IPS-15b (cell line): Measurements from ENCODE around the gene APCDD1L.

Source experiments
- H3K27me3 ChIP-seq: one replicate; pipeline ENCODE4 v1.6.1; 2013; ENCODE audit warnings: low read length; ENCODE audit not compliant: control insufficient read depth, insufficient read depth
- H3K36me3 ChIP-seq: one replicate; pipeline ENCODE4 v1.6.1; 2013; ENCODE audit warnings: low read length; ENCODE audit not compliant: control insufficient read depth, insufficient read depth
- H3K4me1 ChIP-seq: one replicate; pipeline ENCODE4 v1.6.1; 2013; ENCODE audit warnings: mild to moderate bottlenecking, low read length; ENCODE audit not compliant: control insufficient read depth, insufficient read depth
- H3K4me3 ChIP-seq: one replicate; pipeline ENCODE4 v1.5.1; 2013; ENCODE audit warnings: low read depth, low read length
- H3K9ac ChIP-seq: one replicate; pipeline ENCODE4 v1.6.1; 2013; ENCODE audit warnings: low read depth, mild to moderate bottlenecking, low read length
- H3K9me3 ChIP-seq: one replicate; pipeline ENCODE4 v1.6.1; 2013; ENCODE audit warnings: mild to moderate bottlenecking, low read length; ENCODE audit not compliant: control insufficient read depth, insufficient read depth

Gene APCDD1L

DNA sequence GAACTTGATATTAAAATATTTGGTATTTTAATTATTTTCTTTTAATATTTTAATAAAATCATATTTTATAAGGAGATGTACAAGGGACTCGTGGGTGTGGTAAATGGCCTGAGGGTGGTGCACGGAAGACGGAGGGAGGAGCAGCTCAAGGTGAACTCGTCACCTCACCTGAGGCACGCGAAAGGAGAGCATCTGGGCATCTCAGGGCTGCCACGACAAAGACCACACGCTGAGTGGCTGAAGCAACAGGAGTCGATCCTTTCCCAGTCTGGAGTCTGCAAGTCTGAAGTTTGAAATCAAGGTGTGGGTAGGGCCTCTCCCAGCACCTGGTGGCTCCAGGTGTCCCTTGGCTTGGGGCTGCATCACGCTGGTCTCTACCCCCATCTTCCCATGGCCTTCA lies 39.7 kb downstream of the APCDD1L start:
- H3K36me3 ChIP-seq: no peaks in the 10 kb centered on the region
- no peaks in the 10 kb centered on the region for H3K4me1 ChIP-seq
- no peak overlapping the region for H3K4me3 ChIP-seq
- H3K9me3 ChIP-seq: peaks cover 6% of the 10 kb centered on the region
- no peak overlapping the region for H3K9ac ChIP-seq
- H3K27me3 ChIP-seq: no peaks in the 10 kb centered on the region

DNA sequence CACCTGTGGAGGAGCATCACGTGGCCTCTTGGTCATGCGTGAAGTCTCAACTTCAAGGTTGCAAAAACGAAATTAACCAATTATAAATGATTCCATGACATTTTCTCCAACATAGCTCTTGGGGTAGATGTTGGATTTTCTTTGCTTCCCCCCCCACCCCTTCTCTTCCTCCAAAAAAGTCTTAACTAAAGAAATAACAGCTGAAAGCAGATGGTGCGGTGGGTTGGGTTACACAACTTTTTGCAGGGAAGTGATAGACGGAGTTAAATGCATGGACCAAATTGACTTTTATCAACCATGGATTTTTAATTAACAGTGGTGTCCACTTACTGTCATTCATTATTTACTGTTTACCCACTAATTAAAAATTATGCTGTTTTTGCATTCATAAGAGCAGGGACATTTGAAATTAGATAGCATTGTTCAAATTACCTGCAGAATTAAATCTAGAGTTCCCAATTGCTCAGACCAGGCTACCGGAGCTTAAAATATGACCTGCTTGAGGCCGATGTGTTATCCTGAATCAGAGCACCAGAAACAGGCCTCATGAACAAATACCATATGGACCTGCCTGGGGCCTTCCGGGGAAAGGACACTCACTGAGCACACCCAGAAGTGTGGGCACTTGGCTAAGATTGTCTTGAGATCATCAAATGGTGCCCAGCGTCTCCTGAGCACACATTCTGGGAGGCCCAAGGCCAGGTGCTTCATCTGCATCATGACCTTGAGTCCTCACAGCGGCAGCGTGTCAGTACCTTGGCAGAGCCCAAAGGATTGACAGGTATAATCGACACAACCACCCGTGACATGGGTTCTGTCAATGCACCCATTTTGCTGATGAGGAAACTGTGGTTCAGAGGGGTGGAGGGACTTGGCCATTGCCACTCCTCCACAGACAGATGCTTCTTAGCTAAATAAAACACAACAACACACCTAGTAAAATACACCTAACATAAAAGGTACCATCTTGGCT lies 41.5 kb downstream of the APCDD1L start:
- no peaks in the 10 kb centered on the region for H3K27me3 ChIP-seq
- H3K4me1 ChIP-seq: no peaks in the 10 kb centered on the region
- no peak overlapping the region for H3K4me3 ChIP-seq
- H3K9me3 ChIP-seq: peaks cover 6% of the 10 kb centered on the region
- no peaks in the 10 kb centered on the region for H3K36me3 ChIP-seq
- no peak overlapping the region for H3K9ac ChIP-seq

GRCh38 chr20:58472273-58473018 lies 42.8 kb downstream of the APCDD1L start:
- Histone ChIP-seq H3K4me1 (no peaks in the 10 kb centered on the region), H3K9ac (no peak overlapping the region), H3K9me3 (no peaks in the 10 kb centered on the region), H3K27me3 (no peaks in the 10 kb centered on the region), H3K4me3 (no peak overlapping the region), H3K36me3 (no peaks in the 10 kb centered on the region)

- Histone ChIP-seq H3K27me3 (no peaks in the 10 kb centered on the region), H3K4me1 (no peaks in the 10 kb centered on the region), H3K9me3 (no peaks in the 10 kb centered on the region), H3K36me3 (no peaks in the 10 kb centered on the region), H3K4me3 (no peak overlapping the region), H3K9ac (no peak overlapping the region)
Observed at GRCh38 chr20:58471193-58472164, 43.7 kb downstream of the APCDD1L start.

DNA sequence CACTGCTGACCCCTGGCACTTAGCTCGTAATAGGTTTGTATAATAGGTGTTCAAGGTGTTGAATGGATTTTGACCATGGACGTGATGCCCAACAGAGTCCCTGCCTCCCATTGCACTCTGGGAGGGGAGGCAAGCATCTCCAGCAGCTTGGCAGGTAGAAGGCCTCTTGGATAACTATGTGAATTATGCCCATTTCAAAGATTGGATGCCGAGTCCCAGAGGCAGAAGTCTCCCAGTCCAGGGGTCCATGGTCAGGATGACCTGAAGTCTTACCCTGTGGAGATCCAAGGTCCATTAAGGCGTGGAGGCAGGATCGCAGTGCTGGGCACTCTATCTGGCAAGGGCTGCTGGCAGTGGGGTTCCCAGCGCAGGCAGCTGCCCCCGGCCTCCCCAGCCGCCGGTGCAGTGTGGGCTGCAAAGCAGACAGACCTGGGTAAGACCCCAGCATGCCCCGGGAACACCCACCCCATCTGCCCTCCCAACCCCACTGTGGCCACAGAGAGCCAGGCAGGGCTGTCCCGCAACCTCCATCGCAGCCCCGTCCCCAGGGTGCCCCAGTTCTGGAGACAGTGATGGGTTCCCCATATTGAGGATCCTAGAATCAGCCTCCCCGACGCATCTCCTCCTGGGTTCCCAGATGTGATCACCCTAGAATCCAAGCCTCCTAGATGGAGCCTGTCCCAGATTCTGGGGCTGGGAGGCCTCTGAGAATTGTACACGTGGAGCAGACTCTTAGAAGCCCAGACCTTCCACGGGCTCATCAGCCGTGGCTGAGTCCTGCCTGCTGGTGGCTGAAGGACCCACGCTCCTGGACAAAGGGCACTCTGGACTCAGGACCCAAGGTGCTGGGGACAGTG lies 44.6 kb downstream of the APCDD1L start:
- no peaks in the 10 kb centered on the region for H3K4me1 ChIP-seq
- H3K9me3 ChIP-seq: no peaks in the 10 kb centered on the region
- H3K27me3 ChIP-seq: no peaks in the 10 kb centered on the region
- H3K9ac ChIP-seq: no peak overlapping the region
- no peak overlapping the region for H3K4me3 ChIP-seq
- H3K36me3 ChIP-seq: no peaks in the 10 kb centered on the region

DNA sequence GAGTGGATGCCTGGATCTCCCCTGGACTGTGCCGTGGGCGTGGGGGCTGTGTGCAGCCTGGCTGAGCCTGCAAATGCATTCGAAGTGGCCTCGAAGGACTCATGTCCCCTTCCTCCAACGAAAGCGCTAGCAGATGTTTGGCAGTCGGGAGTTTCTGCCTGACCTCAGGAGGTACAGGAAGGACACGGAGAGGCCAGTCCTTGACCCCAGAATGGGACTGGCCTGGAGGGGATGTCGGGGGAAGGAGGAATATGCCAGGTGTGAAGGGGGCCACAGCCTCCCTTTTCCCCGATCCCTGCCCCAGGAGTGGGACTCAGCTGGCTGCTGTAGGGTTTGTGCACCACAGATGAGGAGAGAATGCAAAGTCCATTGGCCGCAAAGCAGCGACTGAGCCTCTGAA lies 45.6 kb downstream of the APCDD1L start:
- H3K27me3 ChIP-seq: no peaks in the 10 kb centered on the region
- no peak overlapping the region for H3K4me3 ChIP-seq
- H3K36me3 ChIP-seq: no peaks in the 10 kb centered on the region
- no peaks in the 10 kb centered on the region for H3K4me1 ChIP-seq
- H3K9me3 ChIP-seq: no peaks in the 10 kb centered on the region
- no peak overlapping the region for H3K9ac ChIP-seq

DNA sequence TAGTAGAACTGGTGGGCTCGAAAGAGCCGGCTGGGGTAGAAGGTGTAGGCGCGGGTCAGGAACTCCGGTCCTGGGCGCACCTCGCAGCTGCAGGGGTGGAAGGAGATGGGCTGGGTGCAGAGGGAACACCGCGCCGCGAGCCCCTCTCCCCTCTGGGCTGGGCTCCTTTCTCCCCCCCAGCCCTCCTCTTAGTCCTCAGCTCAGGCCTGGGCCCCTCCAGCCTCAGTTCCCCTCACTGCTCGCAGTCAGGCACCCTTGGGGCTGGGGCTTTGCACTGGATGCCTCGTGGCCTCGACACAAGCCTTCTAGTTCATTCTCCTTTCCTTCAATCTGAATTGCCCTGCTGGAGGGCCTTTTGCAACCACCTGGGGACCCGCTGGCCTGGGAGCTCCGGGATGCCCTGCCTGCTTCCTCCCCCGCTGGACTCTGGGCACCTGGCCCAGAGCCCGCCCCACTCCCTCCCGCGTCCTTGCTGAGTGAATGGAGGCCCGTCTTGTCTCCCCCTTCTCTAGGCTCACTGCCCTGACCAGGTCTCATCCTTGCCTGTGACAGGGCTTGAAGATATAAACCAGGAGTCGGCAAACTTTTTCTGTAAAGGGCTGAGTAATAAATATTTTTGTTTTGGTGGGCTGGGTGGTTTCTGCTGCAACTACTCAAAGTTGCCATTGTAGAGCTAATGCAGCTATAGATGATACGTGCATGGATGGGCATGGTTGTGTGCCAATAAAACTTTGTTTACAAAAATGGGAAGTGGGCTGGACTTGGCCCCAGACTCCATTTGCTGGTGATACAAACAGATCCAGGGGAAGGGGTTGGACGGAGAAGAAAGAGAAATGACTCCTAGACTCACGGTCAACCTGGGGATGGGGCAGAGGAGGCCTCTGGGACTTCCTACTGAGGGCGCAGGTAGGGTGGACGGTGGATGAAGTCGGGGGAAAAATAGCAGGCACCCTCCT lies 47.3 kb downstream of the APCDD1L start:
- Histone ChIP-seq H3K9ac (no peak overlapping the region), H3K4me3 (no peak overlapping the region), H3K27me3 (no peaks in the 10 kb centered on the region), H3K36me3 (no peaks in the 10 kb centered on the region), H3K9me3 (no peaks in the 10 kb centered on the region), H3K4me1 (no peaks in the 10 kb centered on the region)

- H3K36me3 ChIP-seq: no peaks in the 10 kb centered on the region
- H3K4me3 ChIP-seq: no peak overlapping the region
- H3K4me1 ChIP-seq: no peaks in the 10 kb centered on the region
- H3K9me3 ChIP-seq: no peaks in the 10 kb centered on the region
- H3K9ac ChIP-seq: no peak overlapping the region
- no peaks in the 10 kb centered on the region for H3K27me3 ChIP-seq
Observed at GRCh38 chr20:58466729-58467571, 48.2 kb downstream of the APCDD1L start.

DNA sequence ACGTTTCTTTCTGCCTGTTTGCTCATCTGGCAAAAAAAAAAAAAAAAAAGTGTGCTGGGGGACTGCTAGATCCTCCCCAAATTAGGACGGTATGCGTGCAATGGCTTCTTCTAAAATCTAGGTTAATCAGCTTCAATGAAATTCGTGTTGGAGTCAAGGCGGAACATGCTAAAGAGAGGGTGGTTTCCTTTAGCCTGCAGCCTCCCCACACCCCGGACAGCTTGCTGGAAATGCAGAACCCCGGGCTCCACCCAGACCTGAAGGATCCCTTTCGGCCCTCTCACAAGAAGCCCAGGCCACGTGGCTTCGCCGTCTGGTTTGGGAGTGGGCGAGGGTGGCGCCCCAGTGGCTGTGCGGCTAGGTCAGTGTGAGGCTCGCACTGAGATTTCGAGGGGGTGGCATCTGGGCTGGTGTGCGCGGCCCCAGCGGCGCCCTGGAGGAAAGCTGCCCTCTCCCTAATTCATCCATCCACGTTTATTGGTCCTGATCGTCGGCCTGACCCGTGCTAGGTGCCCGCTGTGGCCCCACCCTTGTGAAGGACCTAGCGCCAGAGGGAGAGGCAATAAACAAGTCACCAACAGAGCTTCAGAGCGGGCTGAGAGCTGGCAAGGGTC lies 49.0 kb downstream of the APCDD1L start:
- Histone ChIP-seq H3K9ac (no peak overlapping the region), H3K36me3 (no peaks in the 10 kb centered on the region), H3K4me1 (no peaks in the 10 kb centered on the region), H3K9me3 (no peaks in the 10 kb centered on the region), H3K27me3 (no peaks in the 10 kb centered on the region), H3K4me3 (no peak overlapping the region)
